OCI-LY7 (cell line): ENCODE results near the gene ADD3. TPM values are rescaled to one million over a fixed set of nuclear protein-coding genes. Genes with fewer than 3 reads are reported as not detected.
A peak's percentile ranks its signal among the peaks of the same experiment; 100 is the strongest.

ENCODE experiments used
- BruUV-seq: library from RNA; stranded (reverse); fragments of 400-500 nt; replicated peaks from 2 replicates; lab custom pipeline; 2021; lab: Mats Ljungman, UMichigan
- CTCF ChIA-PET: fragments of 300-600 bp; sonication (Branson Sonifier 250); formaldehyde crosslinking; loops from one replicate; lab custom pipeline; 2022; ENCODE audit warnings: antibody characterized with exemption; ENCODE audit not compliant: unreplicated experiment; lab: Charles Lee
- POLR2A ChIA-PET: fragments of 300-600 bp; sonication (Branson Sonifier 250); formaldehyde crosslinking; loops from one replicate; lab custom pipeline; 2022; ENCODE audit warnings: antibody characterized with exemption; lab: Charles Lee
- DNase-seq: peaks from one replicate; pipeline ENCODE4 v3.0.0-alpha.2; 2015; ENCODE audit warnings: low spot score
- H2AFZ ChIP-seq: fragments of 200-600 bp; sonication (generic), shearing (Covaris generic); 2 replicates; pipeline ENCODE4 v1.6.1; 2014; ENCODE audit warnings: mild to moderate bottlenecking, antibody characterized with exemption, low read length, moderate library complexity
- H3K27ac ChIP-seq: fragments of 200-600 bp; sonication (generic); 2 replicates; pipeline ENCODE4 v1.5.1; 2014; ENCODE audit warnings: mixed run types, low read depth, mild to moderate bottlenecking, moderate library complexity, low read length, inconsistent platforms; ENCODE audit not compliant: poor library complexity, severe bottlenecking
- H3K36me3 ChIP-seq: fragments of 200-600 bp; sonication (generic); 2 replicates; pipeline ENCODE4 v1.6.1; 2014; ENCODE audit warnings: mild to moderate bottlenecking, antibody characterized with exemption, low read length, moderate library complexity, mixed read lengths; ENCODE audit not compliant: insufficient read depth
- H3K4me1 ChIP-seq: fragments of 200-600 bp; sonication (generic); 2 replicates; pipeline ENCODE4 v1.5.1; 2014; ENCODE audit warnings: mild to moderate bottlenecking, low read length; ENCODE audit not compliant: insufficient read depth, poor library complexity, severe bottlenecking
- H3K4me2 ChIP-seq: fragments of 200-600 bp; sonication (generic); 2 replicates; pipeline ENCODE4 v1.6.1; 2014; ENCODE audit warnings: mild to moderate bottlenecking, low read length
- H3K4me3 ChIP-seq: fragments of 200-600 bp; sonication (generic); 2 replicates; pipeline ENCODE4 v1.5.1; 2014; ENCODE audit warnings: mild to moderate bottlenecking, low read depth, low read length; ENCODE audit not compliant: poor library complexity, severe bottlenecking
- H3K79me2 ChIP-seq: fragments of 200-600 bp; sonication (generic); 2 replicates; pipeline ENCODE4 v1.6.1; 2016; ENCODE audit warnings: low read depth, mild to moderate bottlenecking, low read length, moderate library complexity, mixed read lengths; ENCODE audit not compliant: insufficient read depth
- H3K9me2 ChIP-seq: fragments of 200-600 bp; sonication (generic); 2 replicates; pipeline ENCODE4 v1.6.1; 2016; ENCODE audit warnings: mild to moderate bottlenecking, low read length, mixed read lengths; ENCODE audit not compliant: insufficient read depth
- H3K9me3 ChIP-seq: fragments of 200-600 bp; sonication (generic); 2 replicates; pipeline ENCODE4 v1.6.1; 2014; ENCODE audit warnings: mild to moderate bottlenecking, mixed run types, low read length, mixed read lengths
- H4K20me1 ChIP-seq: fragments of 200-600 bp; sonication (generic); 2 replicates; pipeline ENCODE4 v1.6.1; 2014; ENCODE audit warnings: mild to moderate bottlenecking, antibody characterized with exemption, low read length, moderate library complexity, mixed read lengths; ENCODE audit not compliant: insufficient read depth
- EZH2phosphoT487 ChIP-seq: fragments of 200-600 bp; sonication (generic); IDR thresholded peaks from 2 replicates; pipeline ENCODE4 v1.6.1; 2018; ENCODE audit warnings: low read depth, borderline replicate concordance, mild to moderate bottlenecking, mixed run types, antibody characterized with exemption, low read length, moderate library complexity, mixed read lengths
- intact Hi-C: fragments of 100-400 bp; cut with micrococcal nuclease; formaldehyde crosslinking; loops from one replicate; pipeline ENCODE4 v1.10.0; 2022; ENCODE audit not compliant: unreplicated experiment
- total RNA-seq, 2 experiments: library from RNA; depleted of rRNA in 1 of 2; stranded (reverse); fragments of >200 nt in 1 of 2; shearing (Covaris generic) in 1 of 2; gene quantifications; 2 replicates each; pipeline ENCODE4 v1.2.3, GENCODE V29; 2014 to 2022
- TF ChIP-seq, protein P1 (sequence below): fragments of 200-600 bp; sonication (generic); conservative IDR thresholded peaks from 2 replicates; pipeline ENCODE4 v1.5.1; 2014; ENCODE audit warnings: mild to moderate bottlenecking, antibody characterized with exemption, low read length, moderate library complexity, mixed read lengths

ADD3 gene
- total RNA-seq, 2 experiments from 2014 or later: 75.8 to 89.7 TPM

DNA sequence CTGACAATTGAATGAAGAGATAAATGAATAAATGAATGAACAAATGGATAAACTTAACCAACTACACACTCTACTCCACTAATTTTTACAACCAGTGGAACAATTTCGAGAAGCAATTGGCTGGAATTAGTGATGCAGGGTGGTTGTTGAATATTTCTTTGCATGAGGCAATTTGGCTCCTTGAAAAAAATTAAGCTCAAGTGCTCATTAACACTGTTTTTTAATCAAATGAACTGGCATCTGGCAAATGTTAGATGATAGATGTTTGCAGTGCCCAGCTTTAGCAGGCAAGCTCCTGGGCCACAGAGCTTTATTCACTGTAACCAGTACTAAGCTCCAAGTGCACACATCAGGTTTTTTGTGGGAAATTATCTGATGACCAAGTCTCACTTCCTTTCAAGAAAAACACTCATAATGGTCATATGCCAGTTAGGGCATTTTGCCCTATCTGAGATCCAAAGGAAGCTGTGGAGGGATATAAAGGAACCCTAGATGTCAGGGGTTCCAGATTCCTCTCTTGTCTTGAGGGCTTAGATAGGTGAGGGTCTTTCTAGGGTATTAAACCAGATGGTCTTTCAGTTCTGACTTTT is 16.4 kb upstream of the ADD3 start:
- TF ChIP-seq, protein P1, sequence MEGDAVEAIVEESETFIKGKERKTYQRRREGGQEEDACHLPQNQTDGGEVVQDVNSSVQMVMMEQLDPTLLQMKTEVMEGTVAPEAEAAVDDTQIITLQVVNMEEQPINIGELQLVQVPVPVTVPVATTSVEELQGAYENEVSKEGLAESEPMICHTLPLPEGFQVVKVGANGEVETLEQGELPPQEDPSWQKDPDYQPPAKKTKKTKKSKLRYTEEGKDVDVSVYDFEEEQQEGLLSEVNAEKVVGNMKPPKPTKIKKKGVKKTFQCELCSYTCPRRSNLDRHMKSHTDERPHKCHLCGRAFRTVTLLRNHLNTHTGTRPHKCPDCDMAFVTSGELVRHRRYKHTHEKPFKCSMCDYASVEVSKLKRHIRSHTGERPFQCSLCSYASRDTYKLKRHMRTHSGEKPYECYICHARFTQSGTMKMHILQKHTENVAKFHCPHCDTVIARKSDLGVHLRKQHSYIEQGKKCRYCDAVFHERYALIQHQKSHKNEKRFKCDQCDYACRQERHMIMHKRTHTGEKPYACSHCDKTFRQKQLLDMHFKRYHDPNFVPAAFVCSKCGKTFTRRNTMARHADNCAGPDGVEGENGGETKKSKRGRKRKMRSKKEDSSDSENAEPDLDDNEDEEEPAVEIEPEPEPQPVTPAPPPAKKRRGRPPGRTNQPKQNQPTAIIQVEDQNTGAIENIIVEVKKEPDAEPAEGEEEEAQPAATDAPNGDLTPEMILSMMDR: peak; percentile 3; the same call in 1 of the 2 replicates
- TF ChIP-seq EZH2phosphoT487: no peak
- Histone ChIP-seq H3K9me2 (no peaks in the 10 kb centered on the region), H3K36me3 (no peaks in the 10 kb centered on the region), H4K20me1 (no peaks in the 10 kb centered on the region), H3K79me2 (no peaks in the 10 kb centered on the region), H3K4me3 (no peak overlapping the region), H3K4me2 (no peak overlapping the region), H3K4me1 (peaks cover 7% of the 10 kb centered on the region), H2AFZ (no peak overlapping the region), H3K27ac (no peak overlapping the region), H3K9me3 (no peaks in the 10 kb centered on the region)
- no peak for DNase-seq
- intact Hi-C loops: no loop called here
- no TSS peak for BruUV-seq
- ChIA-PET CTCF (interaction anchor here (1.0 to 1.2 kb wide), 2 partner anchors 15 to 107 kb away, joined by 3 to 4 read pairs; no protein-coding TSS in a partner anchor), POLR2A (interaction anchor here (0.6 to 2.1 kb wide), 8 partner anchors 9 to 103 kb away, joined by 3 to 9 read pairs (median 4); partner anchors contain the start of gene ADD3)

DNA sequence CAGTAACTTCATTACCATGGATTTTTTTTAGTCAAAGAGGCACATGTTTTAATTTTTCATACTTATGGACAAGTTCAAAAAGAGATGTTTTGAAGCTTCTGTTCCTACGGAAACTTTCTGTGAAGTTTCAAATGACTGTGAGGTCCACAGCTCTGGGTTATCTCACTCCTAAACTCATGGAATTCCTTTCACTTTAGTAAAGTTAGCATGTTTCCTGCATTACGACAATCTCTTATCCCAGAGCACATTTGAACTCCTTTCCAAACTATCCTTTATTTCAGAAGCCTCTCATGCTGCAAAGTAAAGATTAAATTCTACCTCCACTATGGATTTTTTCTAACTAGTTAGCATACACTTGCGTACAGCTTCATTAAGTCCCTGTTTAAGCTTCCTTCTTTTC is 15.3 kb upstream of the ADD3 start:
- H3K27ac ChIP-seq: no peak overlapping the region
- peaks cover 17% of the 10 kb centered on the region for H3K4me1 ChIP-seq
- ChIA-PET POLR2A (interaction anchor here (0.9 to 2.1 kb wide), 5 partner anchors 10 to 49 kb away, joined by 3 to 9 read pairs (median 4); no protein-coding TSS in a partner anchor), CTCF (interaction anchor here (1.0 kb wide), 1 partner anchor 108 kb away, joined by 4 read pairs; no protein-coding TSS in a partner anchor)
- intact Hi-C loops: no loop called here
- H4K20me1 ChIP-seq: no peaks in the 10 kb centered on the region
- H3K4me2 ChIP-seq: no peak overlapping the region
- no peaks in the 10 kb centered on the region for H3K79me2 ChIP-seq
- no peak overlapping the region for H2AFZ ChIP-seq
- H3K9me3 ChIP-seq: no peaks in the 10 kb centered on the region
- no peaks in the 10 kb centered on the region for H3K9me2 ChIP-seq
- TF ChIP-seq, protein P1: no peak
- no peak for TF ChIP-seq EZH2phosphoT487
- no peak for DNase-seq
- no TSS peak for BruUV-seq
- H3K4me3 ChIP-seq: no peak overlapping the region
- H3K36me3 ChIP-seq: no peaks in the 10 kb centered on the region
